SK-N-MC (cell line): ENCODE results near the gene DROSHA.
"Not testable (repeated sequence)": the region's sequence is repeated elsewhere in the genome, so short reads cannot be mapped to it uniquely, and the experiment has no call there.

Experiments
- DNase-seq: peaks from one replicate; pipeline ENCODE4 v3.0.0-alpha.2; 2011; ENCODE audit warnings: low read depth, low spot score
- H3K27ac ChIP-seq: fragments of 200-600 bp; sonication (generic); 2 replicates; pipeline ENCODE4 v1.5.1; 2016; ENCODE audit warnings: mixed run types
- H3K36me3 ChIP-seq: fragments of 200-600 bp; sonication (generic); 2 replicates; pipeline ENCODE4 v1.6.1; 2017; ENCODE audit warnings: antibody characterized with exemption, low read length, mixed read lengths; ENCODE audit not compliant: insufficient read depth
- H3K4me3 ChIP-seq: fragments of 200-600 bp; sonication (generic); 2 replicates; pipeline ENCODE4 v1.5.1; 2016
- H3K9ac ChIP-seq: fragments of 200-600 bp; sonication (generic); 2 replicates; pipeline ENCODE4 v1.8.0; 2017; ENCODE audit warnings: mixed run types, mixed read lengths; ENCODE audit not compliant: insufficient read length
- H3K9me3 ChIP-seq: fragments of 200-600 bp; sonication (generic); 2 replicates; pipeline ENCODE4 v1.6.1; 2017; ENCODE audit warnings: low read depth, mild to moderate bottlenecking, antibody characterized with exemption, low read length, moderate library complexity, mixed read lengths
- EZH2 ChIP-seq: fragments of 200-600 bp; sonication (generic); IDR thresholded peaks from one replicate; pipeline ENCODE4 v1.6.1; 2017; ENCODE audit warnings: antibody characterized with exemption
- FOXP2 ChIP-seq: optimal IDR thresholded peaks from 2 replicates; pipeline ENCODE3; 2011; ENCODE audit warnings: mild to moderate bottlenecking, moderate library complexity; ENCODE audit not compliant: insufficient read depth; ENCODE audit errors: extremely low read length, control extremely low read depth
- POLR2AphosphoS5 ChIP-seq: IDR thresholded peaks from 2 replicates; pipeline ENCODE4 v1.6.1; 2012; ENCODE audit warnings: mild to moderate bottlenecking, low read depth, low read length, borderline replicate concordance

DROSHA gene

GRCh38 chr5:31531888-31532547 lies at the start of gene DROSHA, which contains the start of gene C5orf22:
DROSHA (minus strand) TSS chr5:31532093; CDS start chr5:31529059, 3,034 bp downstream.
C5orf22 (plus strand) TSS chr5:31532301; CDS start chr5:31532393, 92 bp downstream.
- peaks cover 61% of the 10 kb centered on the region for H3K36me3 ChIP-seq
- peak within 1 kb of the TSS; percentile 88 for H3K9ac ChIP-seq
- DNase-seq: peak; percentile 88
- peak within 1 kb of the TSS; percentile 94 for H3K4me3 ChIP-seq
- no peak for TF ChIP-seq EZH2
- TF ChIP-seq POLR2AphosphoS5: peak; percentile 88
- no peaks in the 10 kb centered on the region for H3K9me3 ChIP-seq
- no peak within 1 kb of the TSS for H3K27ac ChIP-seq

- TF ChIP-seq FOXP2 (no peak), POLR2AphosphoS5 (no peak), EZH2 (no peak)
- Histone ChIP-seq H3K9me3 (no peaks in the 10 kb centered on the region), H3K36me3 (no peaks in the 10 kb centered on the region), H3K9ac (no peak overlapping the region), H3K4me3 (no peak overlapping the region), H3K27ac (no peak overlapping the region)
- DNase-seq: no peak
These were observed 47.7 kb upstream of the DROSHA start for GRCh38 chr5:31579558-31579957.

- TF ChIP-seq POLR2AphosphoS5 (no peak), EZH2 (no peak), FOXP2 (no peak)
- no peak for DNase-seq
- H3K9me3 ChIP-seq: no peaks in the 10 kb centered on the region
- H3K36me3 ChIP-seq: no peaks in the 10 kb centered on the region
- H3K9ac ChIP-seq: no peak overlapping the region
- H3K4me3 ChIP-seq: no peak overlapping the region
- H3K27ac ChIP-seq: no peak overlapping the region
These were observed 45.5 kb upstream of the DROSHA start for GRCh38 chr5:31577438-31577837.

GRCh38 chr5:31574772-31575171 lies 42.9 kb upstream of the DROSHA start:
- Histone ChIP-seq H3K27ac (no peak overlapping the region), H3K9ac (no peak overlapping the region), H3K4me3 (no peak overlapping the region), H3K36me3 (no peaks in the 10 kb centered on the region), H3K9me3 (no peaks in the 10 kb centered on the region)
- no peak for TF ChIP-seq EZH2
- no peak for TF ChIP-seq FOXP2
- TF ChIP-seq POLR2AphosphoS5: no peak
- DNase-seq: no peak

- H3K36me3 ChIP-seq: no peaks in the 10 kb centered on the region
- no peaks in the 10 kb centered on the region for H3K9me3 ChIP-seq
- no peak for DNase-seq
- H3K9ac ChIP-seq: no peak overlapping the region
- no peak overlapping the region for H3K27ac ChIP-seq
- no peak for TF ChIP-seq POLR2AphosphoS5
- no peak for TF ChIP-seq FOXP2
- TF ChIP-seq EZH2: no peak
- H3K4me3 ChIP-seq: no peak overlapping the region
These were observed 41.7 kb upstream of the DROSHA start for GRCh38 chr5:31573494-31574142.

GRCh38 chr5:31569068-31569467 lies 37.2 kb upstream of the DROSHA start:
- TF ChIP-seq FOXP2 (no peak), POLR2AphosphoS5 (no peak), EZH2 (no peak)
- no peak for DNase-seq
- Histone ChIP-seq H3K27ac (peak overlapping the region; percentile 61; the same call in 1 of the 2 replicates), H3K9ac (no peak overlapping the region), H3K4me3 (peak overlapping the region; percentile 25; the same call in 1 of the 2 replicates), H3K9me3 (no peaks in the 10 kb centered on the region), H3K36me3 (no peaks in the 10 kb centered on the region)

GRCh38 chr5:31568302-31568835 lies 36.5 kb upstream of the DROSHA start:
- no peak for DNase-seq
- Histone ChIP-seq H3K4me3 (peak overlapping the region; percentile 25), H3K36me3 (no peaks in the 10 kb centered on the region), H3K27ac (peak overlapping the region; percentile 61), H3K9me3 (no peaks in the 10 kb centered on the region), H3K9ac (no peak overlapping the region)
- no peak for TF ChIP-seq FOXP2
- TF ChIP-seq EZH2: no peak
- no peak for TF ChIP-seq POLR2AphosphoS5

GRCh38 chr5:31566362-31566761 lies 34.5 kb upstream of the DROSHA start:
- H3K4me3 ChIP-seq, H3K36me3 ChIP-seq, H3K27ac ChIP-seq, H3K9me3 ChIP-seq, DNase-seq, H3K9ac ChIP-seq: not testable (repeated sequence)

GRCh38 chr5:31563216-31563615 lies 31.3 kb upstream of the DROSHA start:
- DNase-seq: no peak
- no peaks in the 10 kb centered on the region for H3K36me3 ChIP-seq
- no peak overlapping the region for H3K27ac ChIP-seq
- no peak overlapping the region for H3K9ac ChIP-seq
- H3K4me3 ChIP-seq: no peak overlapping the region
- H3K9me3 ChIP-seq: no peaks in the 10 kb centered on the region
- TF ChIP-seq POLR2AphosphoS5 (no peak), FOXP2 (no peak)
